GM13976 (cell line): ENCODE data around the gene RRP8.

Source experiments
- DNase-seq: peaks from one replicate; pipeline ENCODE4 v3.0.0; 2012; ENCODE audit warnings: low spot score
- CTCF ChIP-seq: IDR thresholded peaks from 2 replicates; pipeline ENCODE4 v1.5.1; 2012; ENCODE audit warnings: borderline replicate concordance, mild to moderate bottlenecking; ENCODE audit not compliant: insufficient read depth; ENCODE audit errors: extremely low read depth, missing control alignments, control extremely low read depth
- in situ Hi-C: fragments of 300-500 bp; cut with MboI; formaldehyde crosslinking; loops from one replicate; pipeline ENCODE4 v1.12.0; 2022; ENCODE audit warnings: low sequenced_read_pairs, mixed read lengths, inconsistent platforms; ENCODE audit not compliant: unreplicated experiment

Gene RRP8

GRCh38 chr11:6640036-6640984 lies 36.9 kb upstream of the RRP8 start:
- no peak for DNase-seq
- in situ Hi-C loops: no loop called here
- no peak for TF ChIP-seq CTCF

GRCh38 chr11:6638429-6638828 lies 35.0 kb upstream of the RRP8 start:
- DNase-seq: no peak
- in situ Hi-C loops: no loop called here
- no peak for TF ChIP-seq CTCF

- no peak for DNase-seq
- no peak for TF ChIP-seq CTCF
- in situ Hi-C loops: no loop called here
Measured at GRCh38 chr11:6637871-6638270, 34.5 kb upstream of the RRP8 start.

DNA sequence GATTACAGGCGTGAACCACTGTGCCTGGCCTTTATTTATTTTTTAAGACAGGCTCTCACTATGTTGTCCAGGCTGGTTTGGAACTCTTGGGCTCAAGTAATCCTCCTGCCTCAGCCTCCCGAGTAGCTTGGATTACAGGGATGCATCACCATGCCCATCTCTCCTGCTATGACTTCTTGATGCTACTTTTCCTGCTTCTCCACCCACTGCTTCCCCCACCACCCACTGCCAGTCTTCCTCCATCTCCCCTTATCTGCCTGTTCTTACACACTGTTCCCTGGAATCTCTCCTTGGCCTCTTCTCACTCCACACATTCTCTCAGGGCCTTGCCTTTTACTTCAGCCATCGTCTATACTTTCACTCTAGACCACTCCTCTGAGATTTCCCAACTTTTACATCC lies 33.1 kb upstream of the RRP8 start:
- no peak for DNase-seq
- no peak for TF ChIP-seq CTCF
- in situ Hi-C loops: no loop called here

DNA sequence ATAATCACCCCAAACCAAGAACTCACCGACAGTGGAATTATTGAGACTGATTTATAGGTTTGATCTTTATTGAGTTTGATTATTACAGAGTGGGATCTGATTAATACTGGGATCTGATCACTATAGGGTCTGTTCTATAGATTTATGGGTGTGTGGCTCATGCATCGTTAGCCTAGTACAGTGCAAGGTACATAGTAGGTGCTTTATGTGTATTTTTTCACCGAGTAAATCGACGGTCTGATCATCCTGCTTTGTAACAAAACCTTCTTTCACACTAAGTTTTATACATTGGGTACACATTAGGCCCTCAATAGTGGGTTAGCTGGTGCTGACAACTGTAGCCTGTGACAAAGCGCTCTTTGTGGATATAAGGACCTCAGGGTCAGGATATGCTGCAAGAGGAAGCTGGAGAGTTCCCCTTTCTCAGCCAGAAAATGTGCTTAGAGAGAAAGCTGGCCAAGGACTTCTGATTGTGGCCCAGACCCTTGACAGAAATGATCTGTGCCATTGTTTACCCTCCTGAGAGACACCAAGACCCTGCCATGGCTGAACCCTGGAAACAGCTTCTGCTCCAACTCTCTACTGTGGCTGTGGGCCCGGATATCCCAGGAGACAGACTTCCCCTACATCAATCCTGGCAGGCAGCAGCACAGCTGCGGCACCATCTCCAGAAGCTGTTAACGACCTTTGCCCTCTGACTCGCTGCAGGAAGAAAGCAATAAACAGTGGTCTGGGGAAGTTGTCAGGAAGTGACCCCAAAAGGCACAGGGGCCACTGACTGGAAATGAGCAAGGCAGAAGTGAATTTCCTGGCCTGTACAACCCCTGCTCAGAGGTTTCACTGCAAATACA lies 31.9 kb upstream of the RRP8 start:
- TF ChIP-seq CTCF: no peak

DNA sequence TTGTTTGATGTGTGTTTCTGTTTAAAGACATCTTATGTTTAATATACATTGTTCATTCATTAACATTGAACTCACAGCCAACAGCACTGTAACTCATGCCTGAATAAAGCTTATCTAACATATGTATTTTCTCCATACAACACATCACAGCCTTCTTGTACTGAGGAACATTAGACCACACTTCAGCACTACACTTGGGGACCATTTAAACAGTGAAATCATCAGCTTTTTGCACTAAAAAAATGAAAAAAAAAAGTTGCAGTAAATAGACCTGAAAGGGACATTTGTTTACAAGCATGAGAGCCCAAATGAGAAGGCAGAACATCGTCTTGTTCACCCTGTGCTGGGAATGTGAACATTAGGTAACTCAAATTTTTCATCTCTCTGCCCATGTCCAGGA lies 31.1 kb upstream of the RRP8 start:
- in situ Hi-C loops: no loop called here
- TF ChIP-seq CTCF: no peak

More for the DNA sequence above, 31.9 kb upstream of the RRP8 start:
- in situ Hi-C loops: no loop called here
- no peak for DNase-seq

More for the DNA sequence above, 31.1 kb upstream of the RRP8 start:
- DNase-seq: no peak
